Calu3 (cell line): ENCODE measurements around the gene SLC26A8. TPM values are rescaled to one million over a fixed set of nuclear protein-coding genes. Genes with fewer than 3 reads are reported as not detected.

ENCODE experiments used
- BruUV-seq: library from RNA; stranded (reverse); fragments of 400-500 nt; replicated peaks from 2 replicates; lab custom pipeline; 2021; lab: Mats Ljungman, UMichigan
- CTCF ChIA-PET: fragments of 300-600 bp; sonication (Branson Sonifier 250); formaldehyde crosslinking; loops from one replicate; lab custom pipeline; 2022; ENCODE audit warnings: antibody characterized with exemption; lab: Charles Lee
- DNase-seq: peaks from one replicate; pipeline ENCODE4 v3.0.0; 2022
- H3K27ac Mint-ChIP-seq: one replicate; pipeline ENCODE4 v1.8.0; 2022; ENCODE audit warnings: mixed read lengths; ENCODE audit not compliant: unreplicated experiment
- H3K27me3 Mint-ChIP-seq: one replicate; pipeline ENCODE4 v1.8.0; 2022; ENCODE audit warnings: mixed read lengths; ENCODE audit not compliant: unreplicated experiment
- H3K36me3 Mint-ChIP-seq: one replicate; pipeline ENCODE4 v1.8.0; 2022; ENCODE audit warnings: mild to moderate bottlenecking, moderate library complexity, mixed read lengths; ENCODE audit not compliant: insufficient read depth, unreplicated experiment
- H3K4me1 Mint-ChIP-seq: one replicate; pipeline ENCODE4 v1.8.0; 2022; ENCODE audit warnings: mild to moderate bottlenecking, low read depth, mixed read lengths; ENCODE audit not compliant: unreplicated experiment
- H3K4me3 Mint-ChIP-seq: one replicate; pipeline ENCODE4 v1.8.0; 2022; ENCODE audit warnings: mild to moderate bottlenecking, low read depth, moderate library complexity, mixed read lengths; ENCODE audit not compliant: unreplicated experiment
- H3K9me3 Mint-ChIP-seq: one replicate; pipeline ENCODE4 v1.8.0; 2022; ENCODE audit warnings: low read depth, mixed read lengths; ENCODE audit not compliant: unreplicated experiment
- CTCF ChIP-seq: fragments of 200-600 bp; IDR thresholded peaks from one replicate; pipeline ENCODE4 v1.8.0; 2022; ENCODE audit warnings: antibody characterized with exemption; ENCODE audit not compliant: unreplicated experiment
- intact Hi-C: fragments of 100-400 bp; cut with micrococcal nuclease; formaldehyde crosslinking; loops from one replicate; pipeline ENCODE4 v1.10.0; 2022; ENCODE audit not compliant: unreplicated experiment
- total RNA-seq: library from RNA; stranded (reverse); gene quantifications from 2 replicates; pipeline ENCODE4 v1.2.3, GENCODE V29; 2022

Gene SLC26A8
- total RNA-seq, 1 experiment from 2014 or later = not detected

DNA sequence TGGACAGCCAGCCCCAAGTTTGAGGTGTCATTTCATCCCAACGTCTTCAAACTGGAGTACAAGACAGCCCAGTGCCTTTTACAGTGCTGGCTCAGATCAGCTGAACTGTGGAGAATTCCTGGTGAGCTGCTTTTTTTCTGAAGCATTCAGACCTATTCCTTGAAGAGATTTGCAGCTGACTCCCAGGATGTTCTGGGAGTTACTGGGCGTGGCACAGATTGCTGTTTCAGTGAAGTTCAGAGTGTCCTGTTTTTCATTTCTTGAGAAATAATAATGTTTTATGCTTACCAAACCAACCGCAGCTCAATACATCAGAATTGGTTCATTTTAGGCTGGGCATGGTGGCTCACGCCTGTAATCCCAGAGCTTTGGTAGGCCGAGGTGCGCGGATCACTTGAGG, 70.1 kb downstream of the SLC26A8 start:
- H3K9me3 Mint-ChIP-seq = no peaks in the 10 kb centered on the region
- no peaks in the 10 kb centered on the region for H3K27me3 Mint-ChIP-seq
- TF ChIP-seq CTCF = no peak
- no peaks in the 10 kb centered on the region for H3K36me3 Mint-ChIP-seq
- intact Hi-C loops = no loop called here
- H3K4me1 Mint-ChIP-seq = peaks cover 11% of the 10 kb centered on the region
- CTCF ChIA-PET = interaction anchor here (0.5 to 1.6 kb wide), 2 partner anchors 74 to 1200 kb away, joined by 3 to 4 read pairs; partner anchors contain the start of gene MAPK14
- no peak overlapping the region for H3K27ac Mint-ChIP-seq
- H3K4me3 Mint-ChIP-seq = no peak overlapping the region
- no TSS peak for BruUV-seq
- DNase-seq = no peak

GRCh38 chr6:35948725-35949124, 75.7 kb downstream of the SLC26A8 start:
- Mint-ChIP-seq H3K27me3 (no peaks in the 10 kb centered on the region), H3K36me3 (no peaks in the 10 kb centered on the region), H3K27ac (no peak overlapping the region), H3K4me3 (no peak overlapping the region), H3K9me3 (no peaks in the 10 kb centered on the region), H3K4me1 (peaks cover 11% of the 10 kb centered on the region)
- CTCF ChIA-PET = no interaction called here
- intact Hi-C loops = loop anchor here (10.0 kb wide), 1 partner anchor 194 kb away; no protein-coding TSS in a partner anchor
- BruUV-seq = no TSS peak
- no peak for TF ChIP-seq CTCF
- DNase-seq = no peak

- DNase-seq = no peak
- CTCF ChIA-PET = no interaction called here
- intact Hi-C loops = loop anchor here (10.0 kb wide), 1 partner anchor 191 kb away; no protein-coding TSS in a partner anchor
- no peak for TF ChIP-seq CTCF
- Mint-ChIP-seq H3K36me3 (no peaks in the 10 kb centered on the region), H3K27me3 (no peaks in the 10 kb centered on the region), H3K4me3 (no peak overlapping the region), H3K4me1 (no peaks in the 10 kb centered on the region), H3K27ac (no peak overlapping the region), H3K9me3 (peaks cover 2% of the 10 kb centered on the region)
- BruUV-seq = no TSS peak
These were observed 78.8 kb downstream of the SLC26A8 start for GRCh38 chr6:35945650-35946025.

DNA sequence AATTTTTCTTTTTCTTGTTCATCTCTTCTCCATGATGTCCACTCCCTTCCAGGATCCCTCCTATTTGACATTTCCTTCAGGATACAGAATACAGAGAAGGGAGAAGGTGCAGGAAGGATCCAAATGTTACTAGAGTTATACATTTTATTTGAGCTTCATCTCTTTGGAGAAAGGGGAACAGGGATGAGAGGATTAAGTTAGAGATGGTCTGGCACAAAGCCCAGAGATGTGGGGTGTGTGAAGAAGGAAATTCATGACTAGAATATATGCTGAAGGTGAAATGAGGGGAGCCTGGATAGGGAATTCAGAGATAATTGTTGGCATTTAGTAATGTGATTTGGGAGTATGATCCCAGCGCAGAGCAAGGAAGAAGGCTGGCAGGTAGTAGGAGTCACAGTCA, 81.1 kb downstream of the SLC26A8 start:
- intact Hi-C loops = loop anchor here (10.0 kb wide), 1 partner anchor 189 kb away; no protein-coding TSS in a partner anchor
- Mint-ChIP-seq H3K9me3 (peaks cover 7% of the 10 kb centered on the region), H3K27ac (no peak overlapping the region), H3K4me3 (no peak overlapping the region), H3K27me3 (no peaks in the 10 kb centered on the region), H3K36me3 (no peaks in the 10 kb centered on the region), H3K4me1 (no peaks in the 10 kb centered on the region)
- TF ChIP-seq CTCF = no peak
- no peak for DNase-seq
- CTCF ChIA-PET = no interaction called here
- BruUV-seq = no TSS peak
